Gastroesophageal sphincter (tissue), 4 donors: Measurements from ENCODE around the gene FNDC11. TPM values are rescaled to one million over a fixed set of nuclear protein-coding genes. Genes with fewer than 3 reads are reported as not detected.
A peak's percentile ranks its signal among the peaks of the same experiment; 100 is the strongest.

Experiments used
- ATAC-seq: fragments of 150-250 bp; one replicate; pipeline ENCODE4 v1.9.1; 2016; ENCODE audit warnings: mild to moderate bottlenecking, moderate library complexity
- H3K27ac ChIP-seq, 4 donors: fragments of 200-600 bp; sonication (generic) in 3 of 4; 1 replicate in 3 of 4; 2 replicates in 1 of 4; pipeline ENCODE4 v1.5.1; 2016 to 2019
- H3K27me3 ChIP-seq: fragments of 200-600 bp; sonication (generic); one replicate; pipeline ENCODE4 v1.5.1; 2019
- H3K36me3 ChIP-seq, 2 donors: fragments of 200-600 bp; sonication (generic); one replicate each; pipeline ENCODE4 v1.5.1; 2019; ENCODE audit warnings: control low read depth in 1 of 2
- H3K4me1 ChIP-seq, 3 donors: fragments of 200-600 bp; sonication (generic); 1 replicate in 2 of 3; 2 replicates in 1 of 3; pipeline ENCODE4 v1.5.1; 2016 to 2019; ENCODE audit warnings: control low read depth in 2 of 3
- H3K4me3 ChIP-seq, 2 donors: fragments of 200-600 bp; sonication (generic); one replicate each; pipeline ENCODE4 v1.5.1; 2019; ENCODE audit warnings: mild to moderate bottlenecking in 1 of 2, moderate library complexity in 1 of 2
- H3K9me3 ChIP-seq, 3 donors: fragments of 200-600 bp; sonication (generic); one replicate each; pipeline ENCODE4 v1.5.1; 2017 to 2019; ENCODE audit warnings: control low read depth in 2 of 3
- CTCF ChIP-seq, 4 experiments: fragments of 200-600 bp in 2 of 4; fragments of 450-650 bp in 2 of 4; sonication (generic) in 1 of 4; IDR thresholded peaks; one replicate each; pipeline ENCODE4 v1.5.1; 2017 to 2019; ENCODE audit warnings: antibody characterized with exemption in 4 of 4, mild to moderate bottlenecking in 2 of 4, moderate library complexity in 2 of 4
- EP300 ChIP-seq: sonication (generic); formaldehyde crosslinking; IDR thresholded peaks from one replicate; pipeline ENCODE4 v1.6.1; 2017; ENCODE audit warnings: antibody characterized with exemption, mild to moderate bottlenecking
- POLR2A ChIP-seq, 2 donors: fragments of 450-650 bp; IDR thresholded peaks; one replicate each; pipeline ENCODE4 v1.6.1; 2017; ENCODE audit warnings: antibody characterized with exemption in 2 of 2, mild to moderate bottlenecking in 2 of 2, moderate library complexity in 1 of 2
- POLR2AphosphoS5 ChIP-seq: sonication (generic); formaldehyde crosslinking; IDR thresholded peaks from one replicate; pipeline ENCODE4 v1.6.1; 2017; ENCODE audit warnings: antibody characterized with exemption
- WGBS, 2 donors: methylation state at CpG; one replicate each; pipeline ENCODE4 v1.1.5; 2018; ENCODE audit warnings: low coverage in 1 of 2; 5-methylcytosine and 5-hydroxymethylcytosine counted together
- total RNA-seq, 4 donors: library from RNA; depleted of rRNA; stranded (reverse); fragments of >200 nt; gene quantifications; one replicate each; pipeline ENCODE4 v1.1.0, GENCODE V29; 2016

Gene FNDC11
- total RNA-seq, 4 donors from 2014 or later: 0.27 TPM; not detected in 3

DNA sequence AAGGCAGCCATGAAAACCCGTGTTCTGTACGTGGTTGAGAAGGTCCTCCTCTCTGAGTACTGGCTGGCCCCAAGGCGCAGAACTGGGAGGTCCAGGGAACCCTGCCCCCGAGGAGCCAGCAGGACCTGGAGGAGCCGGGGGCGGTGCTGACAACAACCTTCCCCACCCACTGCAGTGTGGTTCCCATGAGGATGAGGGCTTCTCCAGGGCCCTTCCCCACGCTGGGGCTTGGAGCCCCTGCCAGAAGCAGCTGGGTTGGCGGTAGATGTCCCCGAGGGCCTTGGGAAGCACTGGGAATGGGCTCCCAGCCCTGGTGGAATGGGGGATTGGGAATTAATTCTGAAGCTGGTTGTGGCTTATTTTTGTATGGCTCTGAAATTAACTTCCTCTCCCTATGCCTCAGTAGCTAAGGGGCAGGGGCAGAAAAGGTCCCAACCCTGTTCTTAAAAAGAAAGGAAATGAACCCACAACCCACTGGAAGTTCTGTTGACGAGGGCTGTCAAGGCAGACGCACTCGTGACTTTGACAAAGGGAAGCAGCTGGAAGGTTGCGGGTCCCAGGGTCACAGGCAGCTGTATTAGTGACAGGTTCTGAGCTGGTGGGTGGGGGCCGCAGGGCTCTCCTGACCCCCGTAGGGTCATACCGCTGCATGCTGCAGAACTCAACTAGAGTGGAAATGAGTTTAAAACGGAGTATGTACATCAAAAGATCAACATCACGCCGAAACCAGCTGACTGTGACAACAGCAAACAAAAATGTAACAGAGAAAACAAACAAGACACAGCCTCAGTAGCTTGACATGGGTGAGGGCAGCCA is 34.0 kb downstream of the FNDC11 start:
- Histone ChIP-seq H3K36me3 (peaks cover 0 to 64% of the 10 kb centered on the region in 2 donors), H3K4me3 (no peak overlapping the region), H3K27me3 (no peaks in the 10 kb centered on the region), H3K9me3 (no peaks in the 10 kb centered on the region), H3K4me1 (peaks cover 0 to 6% (median 0%) of the 10 kb centered on the region in 3 donors), H3K27ac (no peak overlapping the region)
- 70% methylated on average over 12 of the region's 19 CpGs; no CpG with 5 or more reads in 1 of the 2 donors for WGBS, 2 donors
- no peak for ATAC-seq
- TF ChIP-seq POLR2A (IDR thresholded peaks at IDR 0.05) (no peak), POLR2AphosphoS5 (no peak), CTCF (IDR thresholded peaks at IDR 0.05) (no peak), EP300 (no peak)

- no CpG with 5 or more reads among the region's 11 CpGs for WGBS, 2 donors
- Histone ChIP-seq H3K9me3 (no peaks in the 10 kb centered on the region), H3K27ac (no peak overlapping the region), H3K27me3 (no peaks in the 10 kb centered on the region), H3K36me3 (peaks cover 0 to 71% of the 10 kb centered on the region in 2 donors), H3K4me1 (no peaks in the 10 kb centered on the region), H3K4me3 (no peak overlapping the region)
- no peak for ATAC-seq
- no peak for TF ChIP-seq POLR2AphosphoS5
- peak in 1 of 2 donors; percentile 6 for TF ChIP-seq POLR2A (IDR thresholded peaks at IDR 0.05)
Measured at GRCh38 chr20:63588641-63589041, 34.7 kb downstream of the FNDC11 start.

DNA sequence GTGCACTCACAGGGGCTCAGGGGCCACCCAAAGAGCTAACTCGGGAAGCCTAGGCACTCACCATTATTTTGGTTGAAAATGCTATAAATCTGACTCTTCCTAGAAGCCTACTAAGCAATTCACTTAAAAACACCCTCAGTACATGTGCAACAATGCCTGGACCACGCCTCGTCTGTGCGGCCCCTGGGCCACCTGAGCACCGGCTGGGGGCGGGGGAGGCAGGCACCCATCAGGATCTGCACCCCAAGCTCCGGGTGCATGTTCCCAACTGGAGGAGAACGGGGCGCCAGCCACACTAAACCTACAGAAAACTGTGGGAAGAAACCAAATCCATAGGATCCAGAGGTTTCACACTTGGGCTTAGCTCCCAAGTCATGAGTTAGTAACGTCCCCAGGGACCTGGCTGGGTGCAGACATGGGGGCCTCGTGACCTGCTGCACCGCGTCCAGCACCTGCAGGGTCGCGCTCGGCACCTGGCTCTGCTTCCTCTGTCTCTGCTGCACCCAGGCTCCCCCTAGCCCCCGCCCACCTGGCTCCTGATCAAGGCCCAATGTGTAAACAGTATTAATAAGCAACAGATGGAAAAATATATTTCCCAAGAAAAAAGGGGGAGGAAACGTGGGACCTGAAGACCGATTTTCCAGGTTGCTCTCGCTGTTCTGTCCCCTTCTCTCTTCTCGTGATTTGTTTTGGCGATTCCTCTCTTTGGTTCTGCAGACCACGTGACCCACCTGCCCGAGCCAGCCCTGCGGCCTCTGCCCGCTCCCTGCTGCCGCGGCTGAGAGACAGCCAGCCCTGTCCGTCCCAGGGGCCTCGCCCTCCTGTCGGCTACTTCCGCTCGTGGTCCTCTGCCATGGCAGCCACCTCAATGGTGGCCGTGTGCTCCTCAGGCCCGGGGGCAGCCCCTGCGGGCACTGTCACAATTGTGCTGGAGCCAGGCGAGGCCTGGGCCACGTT is 35.6 kb downstream of the FNDC11 start:
- H3K27me3 ChIP-seq: no peaks in the 10 kb centered on the region
- peaks cover 0 to 80% of the 10 kb centered on the region in 2 donors for H3K36me3 ChIP-seq
- no peak for ATAC-seq
- 85 to 92% methylated on average over 12 to 17 of the region's 38 CpGs for WGBS, 2 donors
- no peak overlapping the region for H3K4me3 ChIP-seq
- H3K4me1 ChIP-seq: peaks cover 0 to 5% (median 0%) of the 10 kb centered on the region in 3 donors
- TF ChIP-seq CTCF (IDR thresholded peaks at IDR 0.05) (no peak), POLR2A (IDR thresholded peaks at IDR 0.05) (no peak), EP300 (no peak), POLR2AphosphoS5 (no peak)
- no peaks in the 10 kb centered on the region for H3K9me3 ChIP-seq
- no peak overlapping the region for H3K27ac ChIP-seq

DNA sequence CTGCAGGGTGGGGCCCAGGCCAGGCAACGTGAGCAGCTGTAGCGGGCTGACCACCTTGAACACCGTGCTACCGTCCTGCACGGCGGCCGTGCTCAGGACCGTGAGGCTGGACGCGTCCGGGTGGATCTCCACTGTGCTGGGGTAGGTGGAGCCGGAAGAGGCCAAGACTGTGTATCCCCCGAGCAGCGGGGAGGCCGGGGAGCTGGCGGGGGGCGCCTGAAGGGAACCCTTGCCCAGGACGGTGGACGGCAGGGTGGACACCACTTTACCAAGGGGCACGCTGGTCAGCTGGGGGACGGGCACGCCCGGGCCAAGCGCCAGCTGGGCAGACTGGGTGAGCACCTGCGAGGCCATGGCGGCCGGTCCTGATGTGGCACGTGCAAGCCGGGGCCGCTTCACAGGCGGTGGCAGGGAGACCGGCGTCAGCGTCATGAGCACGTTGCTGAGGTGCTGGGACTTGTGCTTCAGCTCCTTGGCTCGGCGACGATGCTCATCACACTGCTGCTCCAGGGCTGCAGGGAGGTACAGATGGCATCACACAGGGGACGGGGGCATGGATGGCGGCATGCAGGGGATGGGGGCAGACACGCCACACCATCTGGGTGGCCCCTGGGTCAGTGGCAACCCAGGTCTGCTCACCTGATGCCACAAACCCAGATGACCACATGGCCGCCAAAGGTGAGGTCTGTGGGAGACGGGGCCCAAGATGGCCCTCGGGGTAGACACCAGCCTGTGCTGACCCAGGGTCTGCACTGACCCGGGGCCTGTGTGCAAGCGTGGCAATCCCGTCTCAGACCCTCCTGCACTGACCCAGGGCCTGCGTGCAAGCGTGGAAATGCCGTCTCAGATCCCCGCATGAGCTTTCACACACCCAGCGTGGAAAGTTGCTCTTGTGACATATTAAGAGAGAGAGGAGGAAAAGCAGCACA is 36.5 kb downstream of the FNDC11 start:
- no peak for TF ChIP-seq CTCF (IDR thresholded peaks at IDR 0.05)
- TF ChIP-seq POLR2A (IDR thresholded peaks at IDR 0.05): peak in 1 of 2 donors; percentile 5
- TF ChIP-seq EP300: no peak
- TF ChIP-seq POLR2AphosphoS5: no peak
- ATAC-seq: no peak
- H3K9me3 ChIP-seq: no peaks in the 10 kb centered on the region
- no peak overlapping the region for H3K27ac ChIP-seq
- H3K4me1 ChIP-seq: peaks cover 0 to 6% (median 0%) of the 10 kb centered on the region in 3 donors
- no peak overlapping the region for H3K4me3 ChIP-seq
- no peaks in the 10 kb centered on the region for H3K27me3 ChIP-seq
- 90% methylated on average over 4 of the region's 52 CpGs; no CpG with 5 or more reads in 1 of the 2 donors for WGBS, 2 donors
- H3K36me3 ChIP-seq: peaks cover 0 to 88% of the 10 kb centered on the region in 2 donors
